WTC11 (cell line): ENCODE data around the gene FCSK. TPM values are rescaled to one million over a fixed set of nuclear protein-coding genes. Genes with fewer than 3 reads are reported as not detected.

Experiments used
- ATAC-seq: fragments of 200-7000 bp; cut with Tn5 transposase; 2 replicates; pipeline ENCODE4 v1.10.0; 2021; ENCODE audit warnings: mild to moderate bottlenecking, moderate library complexity
- CTCF ChIA-PET: fragments of 300-600 bp; sonication (Branson Sonifier 250); formaldehyde crosslinking; loops from one replicate; lab custom pipeline; 2021; ENCODE audit warnings: antibody characterized with exemption; lab: Charles Lee
- POLR2A ChIA-PET: fragments of 350-600 bp; sonication (Branson Sonifier 250); formaldehyde crosslinking; loops from one replicate; lab custom pipeline; 2021; ENCODE audit warnings: antibody characterized with exemption; lab: Charles Lee
- DNase-seq: peaks from one replicate; pipeline ENCODE4 v3.0.0; 2021; ENCODE audit warnings: low spot score
- H3K27ac Mint-ChIP-seq: 2 replicates; pipeline ENCODE4 v1.8.0; 2021; ENCODE audit warnings: mixed read lengths
- H3K27me3 Mint-ChIP-seq: 2 replicates; pipeline ENCODE4 v1.8.0; 2021; ENCODE audit warnings: low read depth, mild to moderate bottlenecking, moderate library complexity, mixed read lengths
- H3K36me3 Mint-ChIP-seq: 2 replicates; pipeline ENCODE4 v1.8.0; 2021; ENCODE audit warnings: mixed read lengths
- H3K4me1 Mint-ChIP-seq: 2 replicates; pipeline ENCODE4 v1.8.0; 2022; ENCODE audit warnings: mixed read lengths
- H3K4me3 Mint-ChIP-seq: 2 replicates; pipeline ENCODE4 v1.8.0; 2021; ENCODE audit warnings: mild to moderate bottlenecking, moderate library complexity, mixed read lengths
- H3K9me3 Mint-ChIP-seq: 2 replicates; pipeline ENCODE4 v1.8.0; 2021; ENCODE audit warnings: mixed read lengths
- CBFB ChIP-seq: sonication (generic); formaldehyde crosslinking; IDR thresholded peaks from 2 replicates; pipeline ENCODE4 v1.8.1; 2022; ENCODE audit warnings: mild to moderate bottlenecking, low read depth, missing genetic modification reagents
- CTCF ChIP-seq: fragments of 200-600 bp; IDR thresholded peaks from 2 replicates; pipeline ENCODE4 v1.8.0; 2022; ENCODE audit warnings: antibody characterized with exemption
- EMX1 ChIP-seq: fragments of 250-450 bp; sonication (Bioruptor Pico); IDR thresholded peaks from 2 replicates; pipeline ENCODE4 v1.8.0; 2021; ENCODE audit warnings: mild to moderate bottlenecking
- ETV6 ChIP-seq: sonication (generic); formaldehyde crosslinking; IDR thresholded peaks from 2 replicates; pipeline ENCODE4 v1.8.1; 2022; ENCODE audit warnings: mild to moderate bottlenecking, missing genetic modification reagents
- FOXK1 ChIP-seq: sonication (generic); formaldehyde crosslinking; IDR thresholded peaks from 2 replicates; pipeline ENCODE4 v1.8.0; 2022; ENCODE audit warnings: mild to moderate bottlenecking, moderate library complexity, missing genetic modification reagents
- FOXP1 ChIP-seq: sonication (generic); formaldehyde crosslinking; IDR thresholded peaks from 2 replicates; pipeline ENCODE4 v1.8.0; 2022; ENCODE audit warnings: missing genetic modification reagents, mild to moderate bottlenecking, moderate library complexity, borderline replicate concordance
- GABPB1 ChIP-seq: sonication (generic); formaldehyde crosslinking; IDR thresholded peaks from 2 replicates; pipeline ENCODE4 v1.8.1; 2023; ENCODE audit warnings: mild to moderate bottlenecking, missing genetic modification reagents
- GRHL2 ChIP-seq: fragments of 250-450 bp; sonication (Bioruptor Pico); IDR thresholded peaks from 2 replicates; pipeline ENCODE4 v1.8.0; 2022; ENCODE audit warnings: mild to moderate bottlenecking, moderate library complexity; ENCODE audit not compliant: insufficient replicate concordance, severe bottlenecking
- GTF2I ChIP-seq: fragments of 250-450 bp; sonication (Bioruptor Pico); conservative IDR thresholded peaks from 2 replicates; pipeline ENCODE4 v1.4.0; 2021; ENCODE audit warnings: mild to moderate bottlenecking
- HMGXB4 ChIP-seq: sonication (generic); formaldehyde crosslinking; IDR thresholded peaks from 2 replicates; pipeline ENCODE4 v1.8.1; 2023; ENCODE audit warnings: mild to moderate bottlenecking, moderate library complexity, missing genetic modification reagents
- MAX ChIP-seq: sonication (generic); formaldehyde crosslinking; IDR thresholded peaks from 2 replicates; pipeline ENCODE4 v1.8.0; 2022; ENCODE audit warnings: mild to moderate bottlenecking, missing genetic modification reagents
- MLX ChIP-seq: sonication (generic); formaldehyde crosslinking; IDR thresholded peaks from 2 replicates; pipeline ENCODE4 v1.8.1; 2023; ENCODE audit warnings: mild to moderate bottlenecking, missing genetic modification reagents, moderate library complexity
- MYBL2 ChIP-seq: sonication (generic); formaldehyde crosslinking; IDR thresholded peaks from 2 replicates; pipeline ENCODE4 v1.8.1; 2023; ENCODE audit warnings: mild to moderate bottlenecking, moderate library complexity, missing genetic modification reagents
- SMAD3 ChIP-seq: sonication (generic); formaldehyde crosslinking; IDR thresholded peaks from 2 replicates; pipeline ENCODE4 v1.8.0; 2022; ENCODE audit warnings: missing genetic modification reagents, mild to moderate bottlenecking, borderline replicate concordance
- SP1 ChIP-seq: sonication (generic); formaldehyde crosslinking; conservative IDR thresholded peaks from 2 replicates; pipeline ENCODE4 v1.8.1; 2022; ENCODE audit warnings: missing genetic modification reagents
- ZBTB43 ChIP-seq: sonication (generic); formaldehyde crosslinking; IDR thresholded peaks from 2 replicates; pipeline ENCODE4 v1.8.1; 2023; ENCODE audit warnings: mild to moderate bottlenecking, missing genetic modification reagents
- ZNF232 ChIP-seq: sonication (generic); formaldehyde crosslinking; IDR thresholded peaks from 2 replicates; pipeline ENCODE4 v1.8.0; 2022; ENCODE audit warnings: mild to moderate bottlenecking, missing genetic modification reagents
- ZNF281 ChIP-seq: sonication (generic); formaldehyde crosslinking; IDR thresholded peaks from 2 replicates; pipeline ENCODE4 v1.8.0; 2023; ENCODE audit warnings: mild to moderate bottlenecking, missing genetic modification reagents
- ZNF671 ChIP-seq: fragments of 250-450 bp; sonication (Bioruptor Pico); IDR thresholded peaks from 2 replicates; pipeline ENCODE4 v1.8.0; 2021; ENCODE audit warnings: mild to moderate bottlenecking
- ZSCAN18 ChIP-seq: fragments of 250-450 bp; sonication (Bioruptor Pico); IDR thresholded peaks from 2 replicates; pipeline ENCODE4 v2.1.2; 2022; ENCODE audit warnings: mild to moderate bottlenecking, moderate library complexity
- total RNA-seq: library from RNA; stranded (reverse); gene quantifications from 3 replicates; pipeline ENCODE4 v1.2.3, GENCODE V29; 2021
- TF ChIP-seq, protein P1 (sequence below): sonication (generic); formaldehyde crosslinking; IDR thresholded peaks from 2 replicates; pipeline ENCODE4 v1.8.0; 2022; ENCODE audit warnings: mild to moderate bottlenecking, missing genetic modification reagents

The FCSK gene
- total RNA-seq, 1 experiment from 2014 or later = 10.6 TPM

GRCh38 chr16:70438969-70439862 lies 15.2 kb upstream of the FCSK start, which contains the start of gene ST3GAL2:
ST3GAL2 (minus strand) TSS chr16:70439100; CDS start chr16:70398530, 40,570 bp downstream.
- TF ChIP-seq SP1 (CRISPR knock-in tag) (peak; percentile 87), HMGXB4 (CRISPR knock-in tag) (peak; percentile 39; the same call in 1 of the 2 replicates), GTF2I (CRISPR knock-in tag) (no peak), SMAD3 (CRISPR knock-in tag) (peak; percentile 25; the same call in 1 of the 2 replicates), ETV6 (CRISPR knock-in tag) (peak; percentile 83; the same call in 1 of the 2 replicates), CBFB (CRISPR knock-in tag) (0 out of 2 replicates have a peak, but pooled peaks have one; percentile 39), ZBTB43 (CRISPR knock-in tag) (0 out of 2 replicates have a peak, but pooled peaks have one; percentile 57), MYBL2 (CRISPR knock-in tag) (peak; percentile 44; the same call in 1 of the 2 replicates), ZSCAN18 (CRISPR knock-in tag) (peak; percentile 89; the same call in 1 of the 2 replicates), MAX (CRISPR knock-in tag) (peak; percentile 63), GRHL2 (no peak), GABPB1 (CRISPR knock-in tag) (peak; percentile 57), ZNF671 (no peak), FOXP1 (CRISPR knock-in tag) (peak; percentile 77; the same call in 1 of the 2 replicates), EMX1 (CRISPR knock-in tag) (peak; percentile 72; the same call in 1 of the 2 replicates), MLX (CRISPR knock-in tag) (no peak), FOXK1 (CRISPR knock-in tag) (0 out of 2 replicates have a peak, but pooled peaks have one; percentile 42), ZNF281 (CRISPR knock-in tag) (peak; percentile 95), ZNF232 (peak; percentile 75; the same call in 1 of the 2 replicates), CTCF (no peak)
- TF ChIP-seq, protein P1, sequence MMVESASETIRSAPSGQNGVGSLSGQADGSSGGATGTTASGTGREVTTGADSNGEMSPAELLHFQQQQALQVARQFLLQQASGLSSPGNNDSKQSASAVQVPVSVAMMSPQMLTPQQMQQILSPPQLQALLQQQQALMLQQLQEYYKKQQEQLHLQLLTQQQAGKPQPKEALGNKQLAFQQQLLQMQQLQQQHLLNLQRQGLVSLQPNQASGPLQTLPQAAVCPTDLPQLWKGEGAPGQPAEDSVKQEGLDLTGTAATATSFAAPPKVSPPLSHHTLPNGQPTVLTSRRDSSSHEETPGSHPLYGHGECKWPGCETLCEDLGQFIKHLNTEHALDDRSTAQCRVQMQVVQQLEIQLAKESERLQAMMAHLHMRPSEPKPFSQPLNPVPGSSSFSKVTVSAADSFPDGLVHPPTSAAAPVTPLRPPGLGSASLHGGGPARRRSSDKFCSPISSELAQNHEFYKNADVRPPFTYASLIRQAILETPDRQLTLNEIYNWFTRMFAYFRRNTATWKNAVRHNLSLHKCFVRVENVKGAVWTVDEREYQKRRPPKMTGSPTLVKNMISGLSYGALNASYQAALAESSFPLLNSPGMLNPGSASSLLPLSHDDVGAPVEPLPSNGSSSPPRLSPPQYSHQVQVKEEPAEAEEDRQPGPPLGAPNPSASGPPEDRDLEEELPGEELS = peak; percentile 65; the same call in 1 of the 2 replicates
- TF ChIP-seq, all 79 proteins: peak for 16
- peak; percentile 85 for ATAC-seq
- Mint-ChIP-seq H3K27me3 (no peaks in the 10 kb centered on the region), H3K27ac (peak within 1 kb of the TSS; percentile 96), H3K9me3 (no peaks in the 10 kb centered on the region), H3K36me3 (peaks cover 4% of the 10 kb centered on the region; the same call in 1 of the 2 replicates), H3K4me3 (peak within 1 kb of the TSS; percentile 99), H3K4me1 (peaks cover 37% of the 10 kb centered on the region)
- peak; percentile 98 for DNase-seq
- CTCF ChIA-PET = interaction anchor here (0.9 to 2.9 kb wide), 6 partner anchors 17 to 86 kb away, joined by 3 to 16 read pairs (median 4); no protein-coding TSS in a partner anchor
- POLR2A ChIA-PET = interaction anchor here (0.9 to 1.5 kb wide), 6 partner anchors 11 to 58 kb away, joined by 3 to 9 read pairs (median 4); partner anchors contain the start of gene FCSK
